Progenitor cell of endocrine pancreas (in vitro differentiated cells): ENCODE results near the gene NISCH. TPM values are rescaled to one million over a fixed set of nuclear protein-coding genes. Genes with fewer than 3 reads are reported as not detected.

Experiments
- DNase-seq: peaks from one replicate; pipeline ENCODE4 v3.0.0; 2021; ENCODE audit warnings: low spot score; ENCODE audit not compliant: unreplicated experiment
- H3K27ac Mint-ChIP-seq: 2 replicates; pipeline ENCODE4 v1.8.0; 2021; ENCODE audit warnings: mild to moderate bottlenecking, moderate library complexity, mixed read lengths
- H3K27me3 Mint-ChIP-seq: 2 replicates; pipeline ENCODE4 v1.8.0; 2021; ENCODE audit warnings: mixed read lengths
- H3K36me3 Mint-ChIP-seq: 2 replicates; pipeline ENCODE4 v1.8.0; 2022; ENCODE audit warnings: mixed read lengths; ENCODE audit not compliant: insufficient read depth
- H3K4me1 Mint-ChIP-seq: 2 replicates; pipeline ENCODE4 v1.8.0; 2021; ENCODE audit warnings: low read depth, mixed read lengths
- H3K4me3 Mint-ChIP-seq: 2 replicates; pipeline ENCODE4 v1.8.0; 2021; ENCODE audit warnings: low read depth, mild to moderate bottlenecking, moderate library complexity, mixed read lengths
- H3K9me3 Mint-ChIP-seq: 2 replicates; pipeline ENCODE4 v1.8.0; 2021; ENCODE audit warnings: low read depth, mixed read lengths
- CTCF ChIP-seq: fragments of 200-600 bp; sonication (generic); IDR thresholded peaks from one replicate; pipeline ENCODE4 v1.5.0; 2021; ENCODE audit warnings: antibody characterized with exemption, mild to moderate bottlenecking; ENCODE audit not compliant: unreplicated experiment
- total RNA-seq: library from RNA; stranded (reverse); gene quantifications from 2 replicates; pipeline ENCODE4 v1.2.1, GENCODE V29; 2021

NISCH gene
- total RNA-seq, 1 donor from 2014 or later, result 214 TPM

GRCh38 chr3:52498137-52499054 is 43.0 kb downstream of the NISCH start:
- Mint-ChIP-seq H3K27ac (no peak overlapping the region), H3K9me3 (no peaks in the 10 kb centered on the region), H3K36me3 (no peaks in the 10 kb centered on the region), H3K4me1 (peaks cover 2% of the 10 kb centered on the region), H3K4me3 (no peak overlapping the region), H3K27me3 (no peaks in the 10 kb centered on the region)
- TF ChIP-seq CTCF, result no peak
- no peak for DNase-seq

GRCh38 chr3:52501046-52501445 is 45.6 kb downstream of the NISCH start:
- H3K9me3 Mint-ChIP-seq, result no peaks in the 10 kb centered on the region

GRCh38 chr3:52502001-52502400 is 46.6 kb downstream of the NISCH start:
- H3K4me3 Mint-ChIP-seq, result no peak overlapping the region
- no peaks in the 10 kb centered on the region for H3K9me3 Mint-ChIP-seq
- no peak for DNase-seq
- TF ChIP-seq CTCF, result no peak
- no peak overlapping the region for H3K27ac Mint-ChIP-seq
- no peaks in the 10 kb centered on the region for H3K36me3 Mint-ChIP-seq
- peaks cover 1% of the 10 kb centered on the region for H3K4me1 Mint-ChIP-seq
- H3K27me3 Mint-ChIP-seq, result no peaks in the 10 kb centered on the region

More at GRCh38 chr3:52501046-52501445, 45.6 kb downstream of the NISCH start:
- H3K27me3 Mint-ChIP-seq, result no peaks in the 10 kb centered on the region
- H3K4me3 Mint-ChIP-seq, result no peak overlapping the region
- H3K4me1 Mint-ChIP-seq, result peaks cover 1% of the 10 kb centered on the region
- no peak for DNase-seq
- H3K27ac Mint-ChIP-seq, result no peak overlapping the region
- H3K36me3 Mint-ChIP-seq, result no peaks in the 10 kb centered on the region
- no peak for TF ChIP-seq CTCF

- H3K27me3 Mint-ChIP-seq, result peaks cover 3% of the 10 kb centered on the region
- no peaks in the 10 kb centered on the region for H3K36me3 Mint-ChIP-seq
- H3K9me3 Mint-ChIP-seq, result no peaks in the 10 kb centered on the region
- no peak overlapping the region for H3K27ac Mint-ChIP-seq
- no peak for DNase-seq
- no peak overlapping the region for H3K4me3 Mint-ChIP-seq
- H3K4me1 Mint-ChIP-seq, result peaks cover 1% of the 10 kb centered on the region
- no peak for TF ChIP-seq CTCF
Observed at GRCh38 chr3:52502808-52503350, 47.5 kb downstream of the NISCH start.

GRCh38 chr3:52503788-52504424 is 48.5 kb downstream of the NISCH start:
- Mint-ChIP-seq H3K4me3 (no peak overlapping the region), H3K9me3 (no peaks in the 10 kb centered on the region), H3K4me1 (peaks cover 1% of the 10 kb centered on the region), H3K36me3 (no peaks in the 10 kb centered on the region), H3K27me3 (peaks cover 3% of the 10 kb centered on the region), H3K27ac (no peak overlapping the region)
- TF ChIP-seq CTCF, result no peak
- DNase-seq, result no peak
